Sigmoid colon (tissue), 7 donors: ENCODE measurements around the gene ADH5. TPM values are rescaled to one million over a fixed set of nuclear protein-coding genes. Genes with fewer than 3 reads are reported as not detected.
"Not testable (repeated sequence)": the region's sequence is repeated elsewhere in the genome, so short reads cannot be mapped to it uniquely, and the experiment has no call there.

Experiments
- DNase-seq: peaks from one replicate; pipeline ENCODE4 v3.0.0-alpha.2; 2019
- H3K27ac ChIP-seq, 4 donors: fragments of 200-600 bp; sonication (generic); one replicate each; pipeline ENCODE4 v1.5.1; 2016 to 2019; ENCODE audit warnings: mild to moderate bottlenecking in 1 of 4
- H3K27me3 ChIP-seq, 3 donors: fragments of 200-600 bp; sonication (generic); one replicate each; pipeline ENCODE4 v1.5.1; 2019; ENCODE audit warnings: mild to moderate bottlenecking in 1 of 3
- H3K36me3 ChIP-seq, 4 donors: fragments of 200-600 bp; sonication (generic); one replicate each; pipeline ENCODE4 v1.5.1; 2016 to 2019
- H3K4me1 ChIP-seq, 4 donors: fragments of 200-600 bp; sonication (generic); one replicate each; pipeline ENCODE4 v1.5.1; 2017 to 2019
- H3K4me3 ChIP-seq, 4 donors: fragments of 200-600 bp; sonication (generic); one replicate each; pipeline ENCODE4 v1.5.1; 2017 to 2019; ENCODE audit warnings: mild to moderate bottlenecking in 2 of 4, moderate library complexity in 1 of 4
- H3K9me3 ChIP-seq, 4 donors: fragments of 200-600 bp in 3 of 4; sonication (generic) in 3 of 4; one replicate each; pipeline versions ENCODE4 v1.5.1 to v1.6.1; 2013 to 2019
- CTCF ChIP-seq, 4 experiments: fragments of 450-650 bp in 3 of 4; fragments of 200-600 bp in 1 of 4; IDR thresholded peaks; one replicate each; pipeline ENCODE4 v1.5.1; 2016 to 2019; ENCODE audit warnings: antibody characterized with exemption in 4 of 4, mild to moderate bottlenecking in 3 of 4, moderate library complexity in 2 of 4
- EP300 ChIP-seq, 4 donors: sonication (generic); formaldehyde crosslinking; IDR thresholded peaks; one replicate each; pipeline ENCODE4 v1.6.1; 2017; ENCODE audit warnings: antibody characterized with exemption in 4 of 4
- POLR2A ChIP-seq, 2 donors: fragments of 450-650 bp; IDR thresholded peaks; one replicate each; pipeline ENCODE4 v1.6.1; 2016; ENCODE audit warnings: antibody characterized with exemption in 2 of 2, mild to moderate bottlenecking in 2 of 2, moderate library complexity in 2 of 2
- POLR2AphosphoS5 ChIP-seq, 4 donors: sonication (generic); formaldehyde crosslinking; IDR thresholded peaks; one replicate each; pipeline ENCODE4 v1.6.1; 2017; ENCODE audit warnings: antibody characterized with exemption in 4 of 4
- WGBS, 2 donors: extraction: QIAGEN DNeasy Blood & Tissue Kit; methylation state at CpG; one replicate each; pipeline ENCODE4 v1.1.7; 2013; 5-methylcytosine and 5-hydroxymethylcytosine counted together
- intact Hi-C: fragments of 100-400 bp; cut with DNase I; formaldehyde crosslinking; loops from one replicate; pipeline ENCODE4 v1.15.1; 2023
- polyA plus RNA-seq, 3 donors: library from polyadenylated mRNA; stranded (reverse); fragments of 200-250 nt; gene quantifications; one replicate each; pipeline ENCODE4 v1.2.3, GENCODE V29; 2013
- total RNA-seq, 4 donors: library from RNA; depleted of rRNA; stranded (reverse); fragments of >200 nt; gene quantifications; one replicate each; pipeline ENCODE4 v1.1.0, GENCODE V29; 2016
- donor health status: healthy with polysubstance abuse.
- donor health status: Bipolar disorder and iron deficiency.
- donor health status: healthy.

ADH5 gene
- total and polyA plus RNA-seq, 7 donors, result 146 to 349 (median 237) TPM

GRCh38 chr4:99067617-99068016, 21.0 kb downstream of the ADH5 start:
- 79 to 90% methylated on average over 1 of the region's 1 CpG for WGBS, 2 donors
- intact Hi-C loops, result no loop called here
- peaks cover 0 to 21% (median 8%) of the 10 kb centered on the region in 4 donors for H3K4me1 ChIP-seq
- no peak overlapping the region for H3K27ac ChIP-seq
- no peak for DNase-seq
- H3K9me3 ChIP-seq, result no peaks in the 10 kb centered on the region
- TF ChIP-seq POLR2A (IDR thresholded peaks at IDR 0.05) (no peak), CTCF (IDR thresholded peaks at IDR 0.05) (no peak), EP300 (IDR thresholded peaks at IDR 0.05) (no peak)
- peaks cover 0 to 31% (median 8%) of the 10 kb centered on the region in 4 donors for H3K36me3 ChIP-seq
- H3K27me3 ChIP-seq, result no peaks in the 10 kb centered on the region
- no peak overlapping the region for H3K4me3 ChIP-seq

GRCh38 chr4:99065521-99065920, 23.1 kb downstream of the ADH5 start:
- WGBS, 2 donors, result 94 to 100% methylated on average over 2 of the region's 2 CpGs
- H3K27ac ChIP-seq, H3K4me3 ChIP-seq, H3K27me3 ChIP-seq, DNase-seq, H3K9me3 ChIP-seq, intact Hi-C loops: not testable (repeated sequence)
- Histone ChIP-seq H3K4me1 (peaks cover 0 to 14% (median 7%) of the 10 kb centered on the region in 4 donors), H3K36me3 (peaks cover 0 to 24% (median 8%) of the 10 kb centered on the region in 4 donors)

GRCh38 chr4:99062120-99062519, 26.5 kb downstream of the ADH5 start:
- no peak for DNase-seq
- Histone ChIP-seq H3K4me3 (no peak overlapping the region), H3K27me3 (no peaks in the 10 kb centered on the region), H3K27ac (peak overlapping the region in 1 of 4 donors; percentile 84), H3K36me3 (peaks cover 0 to 20% (median 11%) of the 10 kb centered on the region in 4 donors), H3K9me3 (no peaks in the 10 kb centered on the region), H3K4me1 (peaks cover 0 to 38% (median 20%) of the 10 kb centered on the region in 4 donors)
- no peak for TF ChIP-seq POLR2AphosphoS5 (IDR thresholded peaks at IDR 0.05)
- WGBS, 2 donors, result 60 to 61% methylated on average over 4 of the region's 4 CpGs
- intact Hi-C loops, result no loop called here

GRCh38 chr4:99061048-99061700, 27.4 kb downstream of the ADH5 start:
- peaks cover 0 to 20% (median 11%) of the 10 kb centered on the region in 4 donors for H3K36me3 ChIP-seq
- no peak for DNase-seq
- H3K27me3 ChIP-seq, result no peaks in the 10 kb centered on the region
- H3K27ac ChIP-seq, result peak overlapping the region; percentile 67 to 84 (median 76)
- H3K9me3 ChIP-seq, result no peaks in the 10 kb centered on the region
- H3K4me3 ChIP-seq, result no peak overlapping the region
- intact Hi-C loops, result no loop called here
- peaks cover 0 to 42% (median 23%) of the 10 kb centered on the region in 4 donors for H3K4me1 ChIP-seq
- WGBS, 2 donors, result 88 to 93% methylated on average over 8 of the region's 8 CpGs
- TF ChIP-seq CTCF (IDR thresholded peaks at IDR 0.05) (no peak), POLR2AphosphoS5 (IDR thresholded peaks at IDR 0.05) (no peak)

GRCh38 chr4:99059550-99059949, 29.0 kb downstream of the ADH5 start:
- Histone ChIP-seq H3K4me3 (no peak overlapping the region), H3K36me3 (peaks cover 0 to 20% (median 11%) of the 10 kb centered on the region in 4 donors), H3K9me3 (no peaks in the 10 kb centered on the region), H3K27me3 (no peaks in the 10 kb centered on the region), H3K27ac (peak overlapping the region; percentile 55 to 84 (median 65)), H3K4me1 (peaks cover 0 to 50% (median 26%) of the 10 kb centered on the region in 4 donors)
- DNase-seq, result no peak
- WGBS, 2 donors, result 98 to 100% methylated on average over 1 of the region's 1 CpG
- TF ChIP-seq POLR2A (IDR thresholded peaks at IDR 0.05), result no peak
- no peak for TF ChIP-seq POLR2AphosphoS5 (IDR thresholded peaks at IDR 0.05)
- no peak for TF ChIP-seq EP300 (IDR thresholded peaks at IDR 0.05)
- TF ChIP-seq CTCF (IDR thresholded peaks at IDR 0.05), result no peak
- intact Hi-C loops, result loop anchor here (5.0 kb wide), 2 partner anchors 33 to 132 kb away; partner anchors contain the start of gene EIF4E
